UCSD-AML1 (cell line): ENCODE results near the gene FOXP4.
A peak's percentile ranks its signal among the peaks of the same experiment; 100 is the strongest.

Source experiments
- DNase-seq: peaks from one replicate; lab custom pipeline; 2025; ENCODE audit not compliant: unreplicated experiment; lab: John Stamatoyannopoulos, UW

FOXP4 gene

GRCh38 chr6:41546866-41547798 is 951 bp downstream of the FOXP4 start:
- DNase-seq, result peak; percentile 49

GRCh38 chr6:41547799-41548097 is 1.6 kb downstream of the FOXP4 start:
- DNase-seq, result no peak

- peak; percentile 32 for DNase-seq
Observed at GRCh38 chr6:41548098-41548840, 2.1 kb downstream of the FOXP4 start.

- no peak for DNase-seq
Observed at GRCh38 chr6:41548841-41549642, 2.9 kb downstream of the FOXP4 start.

DNA sequence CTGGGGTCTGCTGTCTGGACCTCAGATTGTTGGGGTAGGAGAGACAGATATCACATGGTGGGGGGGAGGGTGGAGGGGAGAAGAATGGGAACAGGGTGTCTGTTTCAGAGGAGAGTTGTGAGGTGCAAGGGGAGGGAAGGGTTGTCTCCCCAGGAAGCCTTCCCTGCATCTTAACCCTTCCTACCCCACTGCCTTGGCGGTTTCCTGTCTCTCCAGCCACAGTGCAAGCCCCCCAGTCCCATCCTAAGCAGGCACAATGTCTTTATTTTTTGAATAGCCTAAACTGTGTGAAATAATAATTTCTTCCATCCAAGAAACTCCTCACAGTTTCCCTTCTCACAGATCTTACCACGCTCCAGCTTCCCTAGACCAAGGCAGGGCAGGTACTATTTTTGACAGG is 3.5 kb downstream of the FOXP4 start:
- no peak for DNase-seq

DNA sequence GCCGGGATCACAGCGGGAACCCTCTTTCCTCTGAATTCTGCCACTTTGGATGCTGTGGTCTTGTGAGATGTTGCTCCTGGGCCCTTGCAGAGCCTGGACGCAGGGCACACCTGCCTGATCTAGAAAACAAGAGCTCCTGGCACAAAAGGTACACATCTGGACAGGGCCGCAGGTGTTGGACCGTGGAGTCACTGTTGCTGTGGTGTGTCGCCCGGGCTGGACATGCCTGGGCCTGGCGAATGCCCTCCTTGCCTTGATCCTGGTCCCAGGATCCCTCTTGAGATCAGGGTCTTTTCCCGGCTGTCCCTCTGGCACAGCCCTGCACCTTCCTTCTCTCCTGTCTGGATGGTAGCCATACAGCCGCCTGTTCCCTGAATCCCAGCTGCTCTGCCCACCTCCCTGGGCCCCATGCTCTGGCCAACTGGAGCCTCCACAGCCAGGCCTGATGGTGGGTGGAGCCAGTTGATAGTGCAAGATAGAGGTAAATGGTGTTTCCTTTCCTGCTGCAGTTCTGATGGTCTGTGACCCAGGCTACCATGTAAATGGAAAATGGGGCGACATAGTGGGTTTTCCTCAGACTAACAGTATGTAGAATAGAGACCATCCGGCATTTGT is 5.0 kb downstream of the FOXP4 start:
- DNase-seq, result no peak

GRCh38 chr6:41551857-41552256 is 5.7 kb downstream of the FOXP4 start:
- DNase-seq, result no peak

DNA sequence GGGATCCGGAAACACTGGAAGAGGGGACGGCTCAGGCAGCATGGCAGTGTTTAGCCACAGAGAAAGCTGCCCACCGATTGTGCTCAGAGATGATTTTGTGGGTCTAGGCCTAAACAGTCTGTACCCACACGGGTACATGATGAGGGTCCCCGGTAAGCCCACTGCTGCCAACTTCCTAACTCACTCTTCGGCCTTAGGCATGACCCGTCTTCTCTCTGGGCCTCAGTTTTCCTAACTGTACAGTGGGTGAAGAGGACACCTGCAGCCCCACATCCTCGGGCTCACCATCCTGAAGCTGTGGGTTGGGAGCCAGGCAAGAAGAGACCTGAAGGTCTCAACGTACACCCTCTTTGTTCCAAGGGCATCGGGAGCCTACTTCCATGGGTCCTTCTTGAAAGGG is 6.5 kb downstream of the FOXP4 start:
- no peak for DNase-seq

DNA sequence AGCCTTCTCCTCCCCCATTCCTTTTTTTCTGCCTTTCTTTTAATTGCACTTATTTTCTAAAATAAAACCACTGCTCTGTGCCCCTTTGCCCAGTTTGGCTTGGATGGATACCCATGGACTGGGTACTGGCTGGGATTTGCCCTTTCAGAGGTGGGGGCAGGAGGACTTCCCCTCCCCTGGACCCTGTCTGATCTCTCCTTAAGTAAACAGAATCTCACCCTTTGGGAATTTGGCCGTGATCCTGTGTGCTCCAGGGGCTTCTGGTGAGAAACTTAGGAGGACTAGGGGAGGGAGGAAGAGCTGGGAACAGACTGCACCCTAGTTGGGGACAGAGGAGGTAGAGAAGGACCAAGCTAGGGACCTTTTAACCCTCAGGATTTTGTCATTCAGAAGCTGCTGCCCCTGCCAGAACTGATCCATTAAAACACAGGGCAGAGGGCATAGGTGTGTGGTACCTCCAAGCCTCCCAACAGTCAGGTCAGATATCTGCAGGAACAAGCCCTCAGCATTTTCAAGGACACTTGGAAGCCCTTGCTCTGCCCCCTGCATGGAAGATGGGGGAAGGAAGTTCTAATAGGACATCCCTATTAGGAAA is 7.3 kb downstream of the FOXP4 start:
- DNase-seq, result no peak

DNA sequence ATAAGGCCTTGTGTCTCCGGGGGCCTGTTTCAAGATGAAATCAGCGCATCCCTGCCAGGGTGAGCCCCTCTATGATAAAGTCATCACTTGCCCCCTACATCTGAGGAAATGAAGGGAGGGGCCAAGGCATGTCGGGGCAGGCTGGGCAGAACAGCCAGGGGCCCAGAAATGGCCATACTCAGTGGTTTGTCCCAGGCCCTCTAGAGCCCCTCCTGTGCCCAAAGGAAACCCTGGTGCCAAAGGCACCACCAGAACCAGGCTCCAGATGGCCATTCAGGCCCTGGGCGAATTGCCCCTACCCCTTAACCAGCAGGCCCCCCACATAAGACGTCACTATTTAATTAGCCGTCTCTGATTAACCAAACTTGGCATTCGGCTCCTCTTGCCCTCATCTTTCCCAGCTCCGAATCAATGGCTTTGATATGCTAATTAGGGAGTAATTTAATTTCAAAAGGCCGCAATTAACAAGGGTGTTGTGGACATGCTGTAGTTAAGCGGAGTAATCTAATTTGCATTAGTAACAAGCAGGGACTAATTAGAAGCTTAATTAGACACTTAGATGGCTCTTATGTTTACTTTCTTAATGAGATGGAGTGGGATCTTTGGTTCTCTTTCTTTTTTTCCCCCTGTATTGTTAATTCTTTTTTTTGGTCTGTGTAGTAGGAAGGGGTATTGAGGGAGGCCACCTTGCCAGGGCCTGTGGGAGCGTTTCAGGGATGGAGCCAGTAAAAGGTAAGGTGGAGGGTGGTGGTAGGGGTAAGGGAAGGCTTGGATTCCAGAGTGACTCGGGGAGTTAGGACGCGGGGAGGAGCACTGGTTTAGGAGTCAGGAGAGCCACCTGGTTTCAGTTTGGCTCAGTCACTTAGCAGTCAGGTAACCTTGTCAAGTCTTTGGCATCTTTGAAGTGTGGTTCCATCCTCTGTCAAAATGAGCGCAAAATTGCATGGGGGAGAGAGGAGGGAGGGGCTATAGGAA is 9.4 kb downstream of the FOXP4 start:
- no peak for DNase-seq

DNA sequence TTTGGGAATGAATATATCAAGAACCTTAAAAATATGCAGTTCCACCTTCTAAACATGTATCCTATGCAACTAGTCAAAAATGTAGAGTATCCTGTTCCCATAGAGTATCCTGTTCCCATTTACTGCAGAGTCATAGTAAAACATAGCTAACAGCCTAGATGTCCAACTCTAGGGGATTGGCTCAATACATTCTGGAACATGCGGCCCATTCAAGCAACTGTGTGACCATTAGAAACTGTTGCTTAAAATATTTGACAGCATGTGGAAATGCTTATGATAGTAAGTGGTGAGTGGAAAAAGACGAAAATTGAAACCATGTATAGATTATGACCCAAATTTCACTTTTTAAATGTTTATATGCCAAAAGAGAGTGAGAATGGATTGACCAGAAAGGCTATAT is 11.2 kb downstream of the FOXP4 start:
- DNase-seq, result no peak

- no peak for DNase-seq
Observed at GRCh38 chr6:41558033-41558807, 12.0 kb downstream of the FOXP4 start.

- no peak for DNase-seq
Observed at GRCh38 chr6:41559655-41560427, 13.7 kb downstream of the FOXP4 start.

- peak; percentile 94 for DNase-seq
Observed at GRCh38 chr6:41560431-41561192, 14.4 kb downstream of the FOXP4 start.

DNA sequence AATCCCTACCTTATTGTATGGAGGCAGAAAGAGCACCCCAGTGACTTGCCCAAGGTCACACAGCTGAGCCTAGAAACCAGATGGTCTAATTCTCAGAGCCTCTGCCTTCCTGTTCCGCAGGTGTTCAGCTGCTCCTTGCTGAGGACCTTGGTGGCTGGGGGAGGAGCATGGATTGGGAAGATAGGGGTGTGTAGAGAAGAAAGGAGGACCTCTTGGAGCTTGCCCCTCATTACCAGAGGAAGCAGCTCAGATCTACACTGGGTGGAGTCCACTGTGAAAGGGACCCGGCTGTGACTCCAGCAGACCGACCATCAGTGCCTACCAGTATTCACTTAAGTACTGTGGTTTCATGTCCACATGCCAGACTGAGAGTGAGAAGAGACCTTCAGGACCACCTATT is 15.2 kb downstream of the FOXP4 start:
- no peak for DNase-seq

DNA sequence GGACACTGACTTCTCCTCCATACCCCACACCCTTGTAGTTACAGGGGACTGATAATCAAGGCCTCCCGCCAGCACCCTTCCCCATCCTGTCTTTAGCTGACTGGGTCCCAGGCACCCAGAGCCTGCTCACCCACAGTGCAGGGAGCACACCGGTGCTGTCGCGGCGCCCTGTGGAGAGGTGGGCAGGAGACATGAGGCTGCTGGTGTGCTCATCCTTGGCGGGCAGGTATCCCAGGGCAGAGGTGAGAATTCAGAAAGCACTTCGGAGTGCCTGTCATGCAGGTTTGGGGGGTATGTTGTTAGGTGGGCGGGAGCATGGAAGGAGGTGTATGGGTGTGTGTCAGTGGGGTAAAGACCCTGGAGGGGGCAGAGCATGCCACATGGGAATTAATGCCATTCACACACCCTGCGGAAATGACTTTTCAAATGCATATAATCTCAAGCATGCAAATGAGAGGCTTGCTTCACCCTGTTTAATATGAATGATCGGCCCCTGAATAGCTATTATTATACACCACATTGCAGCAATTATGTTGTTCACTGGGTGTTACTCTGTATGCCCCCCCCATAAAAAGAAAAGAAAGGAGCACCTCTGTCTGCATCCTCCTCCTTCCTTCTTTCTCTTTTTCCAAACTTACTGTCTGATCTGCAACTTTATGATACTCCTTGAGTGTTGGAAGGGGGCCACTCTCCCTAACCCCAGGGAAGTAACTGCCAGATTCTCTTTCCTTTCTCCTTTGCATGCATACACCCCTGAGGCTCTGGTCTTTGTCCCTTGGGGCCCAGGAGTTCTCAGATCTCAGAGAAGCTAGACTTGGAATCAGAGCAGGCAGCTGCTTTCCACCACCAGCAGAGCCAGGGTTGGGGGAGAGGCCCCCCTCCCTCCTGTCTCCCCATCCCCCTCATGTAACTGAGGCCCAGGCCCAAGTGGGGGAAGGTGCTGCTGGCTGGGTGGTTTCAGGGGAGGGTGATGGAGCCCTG is 16.0 kb downstream of the FOXP4 start:
- DNase-seq, result no peak
